MM.1S (cell line): ENCODE results near the gene LRTM1.

Experiments used
- EZH2 ChIP-seq: fragments of 300-600 bp; sonication (generic); optimal IDR thresholded peaks from 2 replicates; pipeline ENCODE3; 2017; ENCODE audit warnings: low read depth, mild to moderate bottlenecking, antibody characterized with exemption, low read length, mixed read lengths
- EZH2phosphoT487 ChIP-seq: fragments of 300-600 bp; sonication (generic); IDR thresholded peaks from 2 replicates; pipeline ENCODE4 v1.6.1; 2018; ENCODE audit warnings: antibody characterized with exemption, low read length
- TF ChIP-seq, protein P1 (sequence below): fragments of 300-600 bp; sonication (generic); IDR thresholded peaks from 2 replicates; pipeline ENCODE4 v1.5.1; 2016; ENCODE audit warnings: antibody characterized with exemption, low read length, mixed read lengths

- TF ChIP-seq, protein P1, sequence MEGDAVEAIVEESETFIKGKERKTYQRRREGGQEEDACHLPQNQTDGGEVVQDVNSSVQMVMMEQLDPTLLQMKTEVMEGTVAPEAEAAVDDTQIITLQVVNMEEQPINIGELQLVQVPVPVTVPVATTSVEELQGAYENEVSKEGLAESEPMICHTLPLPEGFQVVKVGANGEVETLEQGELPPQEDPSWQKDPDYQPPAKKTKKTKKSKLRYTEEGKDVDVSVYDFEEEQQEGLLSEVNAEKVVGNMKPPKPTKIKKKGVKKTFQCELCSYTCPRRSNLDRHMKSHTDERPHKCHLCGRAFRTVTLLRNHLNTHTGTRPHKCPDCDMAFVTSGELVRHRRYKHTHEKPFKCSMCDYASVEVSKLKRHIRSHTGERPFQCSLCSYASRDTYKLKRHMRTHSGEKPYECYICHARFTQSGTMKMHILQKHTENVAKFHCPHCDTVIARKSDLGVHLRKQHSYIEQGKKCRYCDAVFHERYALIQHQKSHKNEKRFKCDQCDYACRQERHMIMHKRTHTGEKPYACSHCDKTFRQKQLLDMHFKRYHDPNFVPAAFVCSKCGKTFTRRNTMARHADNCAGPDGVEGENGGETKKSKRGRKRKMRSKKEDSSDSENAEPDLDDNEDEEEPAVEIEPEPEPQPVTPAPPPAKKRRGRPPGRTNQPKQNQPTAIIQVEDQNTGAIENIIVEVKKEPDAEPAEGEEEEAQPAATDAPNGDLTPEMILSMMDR, result no peak
- TF ChIP-seq EZH2 (no peak), EZH2phosphoT487 (no peak)
These were observed 9.3 kb downstream of the LRTM1 start for GRCh38 chr3:54918516-54918915.
